Activated CD4-positive, alpha-beta T cell treated with anti-CD3 and anti-CD28 coated beads for 48 hours (primary cell): ENCODE results near the gene SRSF6.
"Not testable (repeated sequence)": the region's sequence is repeated elsewhere in the genome, so short reads cannot be mapped to it uniquely, and the experiment has no call there.

Source experiments
- DNase-seq: peaks from one replicate; pipeline ENCODE4 v3.0.0-alpha.2; 2020

The SRSF6 gene

GRCh38 chr20:43457640-43458421 lies at the start of gene SRSF6:
SRSF6 (plus strand) TSS chr20:43457896; CDS start chr20:43458034, 138 bp downstream.
- peak; percentile 95 for DNase-seq

GRCh38 chr20:43408848-43409576 lies 48.7 kb upstream of the SRSF6 start:
- DNase-seq, result peak; percentile 21

- DNase-seq, result no peak
These were observed 48.2 kb upstream of the SRSF6 start for GRCh38 chr20:43409577-43409913.

- no peak for DNase-seq
These were observed 41.9 kb upstream of the SRSF6 start for GRCh38 chr20:43415661-43416430.

- DNase-seq, result no peak
These were observed 41.0 kb upstream of the SRSF6 start for GRCh38 chr20:43416591-43417228.

GRCh38 chr20:43420192-43420591 lies 37.5 kb upstream of the SRSF6 start:
- DNase-seq, result no peak

- not testable (repeated sequence) for DNase-seq
These were observed 36.8 kb upstream of the SRSF6 start for GRCh38 chr20:43420913-43421312.

GRCh38 chr20:43426172-43426571 lies 31.5 kb upstream of the SRSF6 start:
- no peak for DNase-seq

- DNase-seq, result no peak
These were observed 27.2 kb upstream of the SRSF6 start for GRCh38 chr20:43430265-43431133.

GRCh38 chr20:43431134-43431519 lies 26.6 kb upstream of the SRSF6 start:
- DNase-seq, result no peak

- DNase-seq, result no peak
These were observed 25.2 kb upstream of the SRSF6 start for GRCh38 chr20:43432498-43432897.

GRCh38 chr20:43433250-43433854 lies 24.3 kb upstream of the SRSF6 start:
- no peak for DNase-seq

- no peak for DNase-seq
These were observed 23.1 kb upstream of the SRSF6 start for GRCh38 chr20:43434565-43434964.

GRCh38 chr20:43438578-43439316 lies 18.9 kb upstream of the SRSF6 start:
- DNase-seq, result no peak

- DNase-seq, result no peak
These were observed 17.2 kb upstream of the SRSF6 start for GRCh38 chr20:43440531-43440930.

- DNase-seq, result no peak
These were observed 15.3 kb upstream of the SRSF6 start for GRCh38 chr20:43442282-43442880.

GRCh38 chr20:43444107-43444506 lies 13.6 kb upstream of the SRSF6 start:
- no peak for DNase-seq

- DNase-seq, result no peak
These were observed 11.3 kb upstream of the SRSF6 start for GRCh38 chr20:43446361-43446879.

- DNase-seq, result not testable (repeated sequence)
These were observed 9.3 kb upstream of the SRSF6 start for GRCh38 chr20:43448431-43448747.
